NCI-H524 (cell line): Measurements from ENCODE around the gene EFNA5.

Experiments used
- DNase-seq, 2 experiments: peaks; one replicate each; lab custom pipeline; 2025; lab: John Stamatoyannopoulos, UW

Gene EFNA5

DNA sequence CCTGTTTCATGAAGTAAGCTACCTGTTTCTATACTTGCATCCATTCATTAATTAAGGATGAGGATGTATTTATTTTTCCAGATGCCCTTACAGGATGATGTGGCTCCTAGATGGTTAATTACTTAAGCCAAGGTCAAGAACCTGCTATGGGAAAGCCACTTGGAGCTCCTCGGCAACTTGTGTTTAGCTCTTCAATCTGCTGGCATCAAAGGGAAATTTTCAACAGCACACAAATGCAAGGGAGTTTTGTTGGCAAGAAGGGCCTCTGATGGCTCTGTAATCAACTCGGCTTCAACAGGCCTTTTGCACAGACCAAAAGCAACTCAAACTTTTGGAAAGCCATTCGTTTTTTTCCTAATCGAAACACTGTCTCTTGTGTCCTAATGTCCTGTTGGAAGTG, 125.3 kb downstream of the EFNA5 start:
- no peak for DNase-seq

DNA sequence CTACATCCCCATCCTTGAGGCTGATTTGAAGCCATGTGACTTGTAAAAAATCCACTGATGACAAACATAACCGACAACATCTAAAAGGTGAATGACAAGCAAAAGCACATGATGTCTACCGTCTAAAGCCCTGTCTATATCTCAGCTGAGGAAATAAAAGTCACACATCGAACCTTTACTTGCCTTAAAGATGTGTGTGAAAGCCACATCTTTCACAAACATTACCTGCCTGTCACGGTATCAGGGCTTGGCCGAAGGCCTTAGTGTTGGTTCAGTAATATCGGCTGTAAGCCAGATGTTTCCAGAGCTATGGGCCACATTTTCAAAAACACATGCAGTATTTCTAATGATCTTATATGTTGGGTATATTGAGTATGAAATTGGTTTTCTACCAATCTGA, 125.8 kb downstream of the EFNA5 start:
- DNase-seq = no peak

DNA sequence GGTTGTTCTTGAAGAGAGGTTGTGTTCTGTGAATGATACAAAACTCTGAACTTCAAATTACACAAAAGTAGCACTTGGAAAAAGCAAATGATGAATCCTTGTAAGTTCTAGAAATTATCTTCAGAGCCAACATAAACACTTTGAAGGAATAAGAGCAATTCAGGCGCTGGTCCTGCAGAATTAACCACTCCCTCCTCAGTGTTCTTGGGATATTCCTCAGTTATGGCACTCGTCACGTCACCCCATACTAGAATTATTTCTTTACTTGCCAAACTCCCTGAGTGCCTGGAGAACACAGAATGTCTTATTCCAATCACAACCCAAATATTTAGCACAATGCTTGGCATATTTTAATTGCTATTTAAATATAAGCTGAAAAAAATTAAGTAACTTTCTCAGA, 126.3 kb downstream of the EFNA5 start:
- DNase-seq = no peak

- no peak for DNase-seq
Measured at GRCh38 chr5:107543868-107544267, 126.9 kb downstream of the EFNA5 start.

DNA sequence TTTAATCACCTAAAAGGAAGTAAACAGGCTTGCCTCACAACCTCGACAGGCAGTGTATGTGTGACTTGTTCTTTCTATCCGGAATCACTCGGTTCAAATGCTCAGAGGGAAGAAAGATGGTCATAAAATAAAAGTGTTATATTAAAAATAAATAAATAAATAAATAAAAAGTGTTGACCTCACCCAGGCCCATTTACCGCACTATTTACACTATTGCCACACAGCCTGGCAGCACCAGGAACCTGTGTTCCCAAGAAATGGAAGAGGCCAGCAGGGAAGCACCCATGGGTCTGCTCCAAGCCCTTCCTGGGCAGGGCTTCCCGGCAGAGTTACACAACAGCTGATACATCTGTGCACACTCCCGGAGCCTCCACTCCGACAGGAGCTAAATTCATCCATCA, 127.9 kb downstream of the EFNA5 start:
- no peak for DNase-seq

DNA sequence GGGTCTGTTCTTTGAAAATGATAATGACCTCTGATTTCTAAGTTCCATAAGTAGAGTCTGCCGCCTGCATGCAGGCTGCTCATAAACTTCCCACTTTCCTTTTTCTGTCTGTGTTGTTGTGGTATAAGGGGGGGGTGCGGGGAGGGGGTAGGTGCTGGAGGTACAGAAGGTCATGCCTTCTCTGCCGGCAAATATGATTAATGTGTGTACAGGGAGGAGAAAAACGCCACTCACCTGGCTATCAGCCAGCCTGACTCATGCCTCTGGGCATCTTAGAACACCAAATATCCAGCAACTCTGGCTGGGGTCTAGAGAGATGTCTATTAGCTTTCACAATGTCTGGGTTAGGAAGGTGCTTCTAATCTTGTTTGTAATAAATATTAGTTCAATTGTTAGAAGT, 128.3 kb downstream of the EFNA5 start:
- peak in 1 of 2 experiments; percentile 38 for DNase-seq

GRCh38 chr5:107541400-107541799, 129.3 kb downstream of the EFNA5 start:
- no peak for DNase-seq

GRCh38 chr5:107539726-107540330, 130.9 kb downstream of the EFNA5 start:
- DNase-seq = peak; percentile 59 to 91

GRCh38 chr5:107538805-107539445, 131.8 kb downstream of the EFNA5 start:
- DNase-seq = no peak

DNA sequence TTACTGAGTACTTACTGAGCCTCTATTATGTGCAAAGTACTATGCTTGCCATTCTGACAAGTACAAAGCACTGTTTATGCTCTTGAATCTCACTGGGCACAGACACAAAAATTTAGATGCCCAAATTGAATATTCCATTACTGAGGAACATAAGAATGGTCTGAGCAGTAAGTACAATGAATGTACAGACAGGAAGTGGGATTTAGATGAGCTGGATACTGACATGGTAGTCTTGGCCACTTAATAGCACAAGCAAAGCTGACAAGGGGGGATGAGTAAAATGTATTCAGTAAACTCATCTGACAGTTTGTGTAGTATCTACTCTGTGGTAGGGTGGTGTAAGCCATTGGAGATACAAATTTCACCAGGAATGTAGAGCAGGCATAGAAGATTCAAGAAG, 132.4 kb downstream of the EFNA5 start:
- DNase-seq = no peak

- no peak for DNase-seq
Measured at GRCh38 chr5:107535849-107536248, 134.9 kb downstream of the EFNA5 start.

DNA sequence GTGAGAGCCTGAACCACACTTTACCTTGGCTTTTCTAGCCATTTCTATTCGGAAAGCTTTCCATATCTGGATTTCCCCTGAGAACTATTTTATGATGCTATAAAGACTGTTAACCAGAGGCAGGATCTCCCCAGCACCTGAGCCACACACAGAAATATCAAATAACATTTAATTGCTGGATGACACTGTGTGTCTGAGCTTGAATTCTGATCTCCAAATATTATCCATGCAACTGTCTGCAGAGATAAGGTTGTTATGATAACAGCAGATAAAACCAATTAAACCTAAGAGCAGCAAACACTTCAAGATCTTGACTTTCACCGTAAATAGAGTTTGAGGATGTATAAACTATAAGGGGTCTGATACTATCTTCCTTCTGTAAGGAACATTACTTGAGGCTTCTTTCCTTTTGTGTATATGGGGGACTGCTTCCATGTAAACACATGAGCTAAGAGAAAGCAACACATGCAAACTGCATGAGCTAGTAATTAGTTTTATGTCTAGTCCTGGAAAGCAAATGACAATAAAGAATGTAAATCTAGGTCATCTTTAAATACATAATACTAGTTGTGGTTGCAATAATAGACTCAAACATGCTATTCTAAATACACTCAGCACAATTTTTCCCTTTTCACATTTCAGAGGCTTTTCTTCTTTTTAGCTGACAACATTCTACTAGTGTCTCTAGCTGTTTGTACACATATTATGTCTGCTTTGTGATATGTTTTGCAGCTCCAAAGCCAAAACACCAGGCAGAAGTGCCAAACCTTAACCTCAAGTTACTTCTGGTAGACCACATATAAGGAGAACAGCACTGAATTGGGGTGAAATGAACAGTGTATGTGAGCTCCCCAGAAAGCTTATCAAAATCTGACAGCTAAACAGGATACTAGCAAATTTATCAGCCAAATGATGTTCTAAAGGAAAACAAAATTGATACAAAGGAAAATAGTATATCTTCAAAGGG, 136.5 kb downstream of the EFNA5 start:
- DNase-seq = peak in 1 of 2 experiments; percentile 21

GRCh38 chr5:107532916-107533315, 137.8 kb downstream of the EFNA5 start:
- DNase-seq = no peak

DNA sequence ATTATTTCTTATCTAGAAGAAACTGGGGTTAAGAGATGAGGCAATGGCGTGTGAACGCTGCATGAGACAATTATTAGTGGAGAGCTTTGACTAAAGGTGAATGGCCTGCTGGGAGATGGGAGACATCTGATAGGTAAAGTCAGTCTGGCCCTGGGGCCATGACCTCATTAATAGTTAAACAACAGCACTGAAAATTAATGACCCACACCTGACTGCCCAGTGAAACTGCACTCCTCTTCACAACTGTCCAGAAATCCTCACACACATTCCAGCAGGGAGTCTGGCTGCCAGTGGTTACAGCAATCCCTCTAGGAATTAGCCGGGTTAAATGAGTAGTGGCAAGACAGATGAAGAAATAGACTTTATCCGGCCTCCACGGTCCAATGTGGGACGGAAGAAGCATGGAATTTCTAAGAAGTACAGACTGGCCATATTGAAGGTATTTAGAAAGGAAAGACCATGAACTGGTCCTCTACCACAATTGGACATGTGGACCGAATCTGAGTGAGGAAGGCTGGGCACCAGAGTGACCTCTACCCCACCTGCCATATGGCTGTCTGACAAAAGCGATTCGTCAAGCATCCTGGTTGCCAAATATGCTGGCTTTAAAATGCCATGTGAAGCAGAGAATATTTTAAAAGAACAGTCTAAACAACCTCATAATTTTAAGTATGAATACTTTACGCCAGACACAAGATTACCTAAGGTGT, 138.4 kb downstream of the EFNA5 start:
- no peak for DNase-seq

DNA sequence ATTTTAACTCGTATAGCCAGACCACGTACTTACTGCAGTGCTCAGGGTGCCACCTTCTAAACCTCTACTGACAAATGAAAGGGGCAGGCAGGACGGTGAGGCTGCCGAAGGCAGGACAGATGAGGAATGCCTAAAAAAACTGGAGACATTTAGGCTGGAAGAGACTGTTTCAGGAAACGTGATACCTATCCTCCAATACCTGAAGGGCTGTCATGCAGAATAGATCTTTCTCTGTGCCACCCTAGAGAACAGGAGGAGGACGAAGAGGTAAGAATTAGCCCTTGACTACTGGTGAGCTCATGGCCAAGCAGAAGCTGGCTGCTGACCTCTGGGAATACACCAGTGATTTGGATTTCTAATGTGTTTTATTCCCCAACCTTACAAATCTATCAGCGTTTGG, 139.4 kb downstream of the EFNA5 start:
- DNase-seq = no peak

DNA sequence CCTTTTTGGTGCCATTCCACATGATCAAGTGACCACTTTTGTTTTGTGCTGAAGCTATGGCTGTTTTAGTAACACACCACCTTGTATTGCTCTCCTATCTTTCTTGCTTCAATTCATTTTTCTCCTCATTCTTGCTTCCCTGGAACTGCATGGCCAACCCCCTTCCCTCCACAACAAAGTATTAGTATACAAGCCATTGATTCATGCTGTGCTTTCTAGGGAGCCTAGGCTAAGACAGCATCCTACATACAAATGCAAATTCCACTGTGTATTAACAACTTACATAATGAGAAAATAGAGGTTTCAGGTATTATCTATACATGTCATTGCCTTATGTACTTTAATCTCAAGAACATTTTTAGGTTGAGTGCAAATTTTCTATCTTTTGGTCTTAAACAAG, 141.1 kb downstream of the EFNA5 start:
- no peak for DNase-seq

- DNase-seq = no peak
Measured at GRCh38 chr5:107526270-107526937, 144.3 kb downstream of the EFNA5 start.

DNA sequence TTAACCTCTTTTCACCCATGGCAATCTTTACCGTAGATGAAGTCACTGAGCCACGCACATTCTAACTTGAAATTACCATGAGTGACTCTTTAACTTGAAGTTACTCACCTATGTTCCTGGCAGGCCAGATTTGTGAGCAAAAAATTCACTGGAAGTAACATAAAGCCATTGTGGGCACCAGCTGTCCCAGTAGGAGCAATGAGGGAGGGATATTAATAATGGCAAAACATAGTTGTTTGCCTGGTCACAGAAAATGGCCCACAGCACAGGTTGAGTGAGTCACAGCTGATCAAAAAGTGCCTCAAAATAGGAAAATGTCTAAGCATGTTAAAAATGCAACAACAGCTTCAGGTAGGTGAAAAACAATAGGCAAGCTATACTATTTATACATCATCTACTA, 146.6 kb downstream of the EFNA5 start:
- no peak for DNase-seq

DNA sequence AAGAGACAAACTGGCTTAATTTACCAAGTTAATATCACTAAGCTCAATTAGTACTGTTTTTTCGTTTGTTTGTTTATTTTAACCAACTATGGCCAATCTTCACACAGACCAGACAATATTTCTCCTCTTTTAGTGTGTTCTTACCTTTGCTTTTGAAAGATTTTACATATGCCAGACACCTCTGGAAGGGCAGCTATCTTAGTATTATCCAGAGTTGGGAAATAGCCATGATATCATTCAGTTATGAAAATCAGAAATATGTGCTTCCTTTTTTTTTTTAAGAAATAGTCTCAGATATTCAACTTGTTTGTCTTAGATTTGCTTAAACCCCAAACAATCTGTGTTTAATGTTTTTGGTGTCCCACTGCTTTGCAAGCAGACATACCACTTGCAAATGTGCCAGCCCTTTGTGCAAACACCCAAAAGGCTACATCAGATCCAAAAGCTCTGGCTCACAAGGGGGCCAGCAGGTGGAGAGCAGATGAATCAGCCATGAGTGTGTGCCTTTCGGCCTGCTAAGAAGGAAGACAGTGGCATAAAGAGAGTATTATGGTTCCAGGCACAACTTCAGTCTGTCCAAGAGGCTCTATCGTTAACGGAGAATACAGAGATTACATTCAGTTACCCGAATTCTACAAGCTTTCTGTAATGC, 147.6 kb downstream of the EFNA5 start:
- no peak for DNase-seq

DNA sequence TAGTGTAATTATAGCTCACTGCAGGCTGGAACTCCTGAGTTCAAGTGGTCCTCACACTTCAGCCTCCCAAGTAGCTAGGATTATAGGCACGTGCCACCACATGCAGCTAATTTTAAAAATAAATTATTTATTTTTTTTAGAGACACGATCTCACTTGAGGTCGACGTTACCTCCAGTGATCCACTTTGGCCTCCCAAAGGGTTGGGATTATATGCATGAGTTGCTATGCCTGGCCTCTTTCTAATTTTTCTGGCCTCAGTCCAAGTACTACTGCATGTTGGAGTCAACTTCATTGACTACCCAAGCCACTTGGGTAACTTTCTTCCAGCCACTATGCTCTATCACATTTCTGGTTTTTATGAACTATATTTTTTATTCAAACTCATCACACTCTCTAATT, 148.3 kb downstream of the EFNA5 start:
- DNase-seq = no peak

GRCh38 chr5:107519900-107520354, 150.8 kb downstream of the EFNA5 start:
- no peak for DNase-seq
